Activated CD8-positive, alpha-beta memory T cell treated with anti-CD3 and anti-CD28 coated beads, Interleukin-2, amount 10 ng/mL, durations not matched to agents 7 days and 5 days (primary cell): Measurements from ENCODE around the gene IGF2BP1. TPM values are rescaled to one million over a fixed set of nuclear protein-coding genes. Genes with fewer than 3 reads are reported as not detected.
A peak's percentile ranks its signal among the peaks of the same experiment; 100 is the strongest.
"Not testable (repeated sequence)": the region's sequence is repeated elsewhere in the genome, so short reads cannot be mapped to it uniquely, and the experiment has no call there.

Source experiments
- ATAC-seq: fragments of 150-1000 bp; cut with Tn5 transposase; one replicate; pipeline ENCODE4 v1.10.0; 2021; ENCODE audit warnings: moderate library complexity
- CTCF ChIA-PET: fragments of 350-600 bp; sonication (Branson Sonifier 250); formaldehyde crosslinking; loops from one replicate; lab custom pipeline; 2021; ENCODE audit warnings: antibody characterized with exemption; lab: Charles Lee
- DNase-seq: peaks from one replicate; pipeline ENCODE4 v3.0.0-alpha.2; 2020
- H3K27ac Mint-ChIP-seq: one replicate; pipeline ENCODE4 v1.8.0; 2021; ENCODE audit warnings: mild to moderate bottlenecking, mixed read lengths
- H3K27me3 Mint-ChIP-seq: one replicate; pipeline ENCODE4 v1.8.0; 2021; ENCODE audit warnings: mixed read lengths
- H3K36me3 Mint-ChIP-seq: one replicate; pipeline ENCODE4 v1.8.0; 2021; ENCODE audit warnings: mild to moderate bottlenecking, mixed read lengths
- H3K4me1 Mint-ChIP-seq: one replicate; pipeline ENCODE4 v1.8.0; 2021; ENCODE audit warnings: mixed read lengths
- H3K4me3 Mint-ChIP-seq: one replicate; pipeline ENCODE4 v1.8.0; 2021; ENCODE audit warnings: mild to moderate bottlenecking, moderate library complexity, mixed read lengths
- H3K9me3 Mint-ChIP-seq: one replicate; pipeline ENCODE4 v1.8.0; 2022; ENCODE audit warnings: low read depth, mixed read lengths
- total RNA-seq, 2 experiments: library from RNA; stranded (reverse); gene quantifications; one replicate each; pipeline ENCODE4 v1.2.3, GENCODE V29; 2021

Gene IGF2BP1
- total RNA-seq, 2 experiments from 2014 or later: not detected

DNA sequence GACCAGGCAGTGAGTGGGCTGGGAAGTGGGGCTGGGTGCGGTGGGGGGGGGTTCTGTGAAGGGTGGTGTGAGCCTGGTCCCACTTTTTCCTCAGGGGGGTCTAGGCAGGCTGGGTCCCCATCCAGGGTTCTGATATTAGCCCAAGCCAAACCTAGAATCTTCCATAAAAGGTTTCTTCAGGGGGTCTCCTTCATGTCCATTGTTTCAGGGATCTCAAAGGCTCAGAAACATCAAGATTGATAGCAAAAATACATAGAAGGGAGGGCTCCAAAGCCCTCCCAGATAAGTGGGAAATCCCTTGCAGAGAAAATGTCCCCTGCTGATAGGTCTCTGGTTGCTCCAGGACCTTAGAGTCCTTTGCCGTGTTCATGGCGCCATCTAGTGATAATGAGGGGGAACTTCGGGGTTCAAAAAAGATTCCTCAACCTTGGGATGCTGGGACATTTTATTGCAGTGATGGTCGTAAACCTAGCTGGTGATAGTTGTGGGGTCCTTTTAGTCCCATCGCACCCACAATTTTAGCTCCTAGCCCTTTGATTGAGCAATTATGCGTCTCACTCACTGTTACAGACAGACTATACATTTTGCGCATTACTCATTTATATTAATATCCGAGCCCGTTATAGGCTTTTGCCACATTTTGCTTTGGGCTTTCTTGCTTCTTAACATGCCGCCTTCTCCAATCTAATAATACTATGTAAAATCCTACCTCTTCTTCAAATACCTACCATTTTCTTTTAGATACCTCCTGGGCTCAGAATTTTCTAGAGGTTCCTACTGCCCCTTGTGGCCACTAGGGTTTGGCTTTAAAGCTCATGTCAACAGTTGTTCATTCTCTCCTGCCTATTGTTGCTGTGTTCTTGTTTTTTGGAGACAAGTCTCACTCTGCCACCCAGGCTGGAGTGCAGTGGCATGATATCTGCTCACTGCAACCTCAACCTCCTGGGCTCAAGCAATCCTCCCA is 35.1 kb downstream of the IGF2BP1 start:
- no peaks in the 10 kb centered on the region for H3K27me3 Mint-ChIP-seq
- CTCF ChIA-PET: interaction anchor here (0.6 to 4.4 kb wide), 60 partner anchors 8 to 414 kb away, joined by 3 to 26 read pairs (median 4); partner anchors contain the start of genes ATP5MC1, IGF2BP1, PRAC1 and PRAC2
- no peaks in the 10 kb centered on the region for H3K36me3 Mint-ChIP-seq
- H3K4me1 Mint-ChIP-seq: peaks cover 6% of the 10 kb centered on the region
- H3K27ac Mint-ChIP-seq: no peak overlapping the region
- H3K9me3 Mint-ChIP-seq: no peaks in the 10 kb centered on the region
- H3K4me3 Mint-ChIP-seq: no peak overlapping the region
- DNase-seq (peak; percentile 65), ATAC-seq (peak; percentile 79)

DNA sequence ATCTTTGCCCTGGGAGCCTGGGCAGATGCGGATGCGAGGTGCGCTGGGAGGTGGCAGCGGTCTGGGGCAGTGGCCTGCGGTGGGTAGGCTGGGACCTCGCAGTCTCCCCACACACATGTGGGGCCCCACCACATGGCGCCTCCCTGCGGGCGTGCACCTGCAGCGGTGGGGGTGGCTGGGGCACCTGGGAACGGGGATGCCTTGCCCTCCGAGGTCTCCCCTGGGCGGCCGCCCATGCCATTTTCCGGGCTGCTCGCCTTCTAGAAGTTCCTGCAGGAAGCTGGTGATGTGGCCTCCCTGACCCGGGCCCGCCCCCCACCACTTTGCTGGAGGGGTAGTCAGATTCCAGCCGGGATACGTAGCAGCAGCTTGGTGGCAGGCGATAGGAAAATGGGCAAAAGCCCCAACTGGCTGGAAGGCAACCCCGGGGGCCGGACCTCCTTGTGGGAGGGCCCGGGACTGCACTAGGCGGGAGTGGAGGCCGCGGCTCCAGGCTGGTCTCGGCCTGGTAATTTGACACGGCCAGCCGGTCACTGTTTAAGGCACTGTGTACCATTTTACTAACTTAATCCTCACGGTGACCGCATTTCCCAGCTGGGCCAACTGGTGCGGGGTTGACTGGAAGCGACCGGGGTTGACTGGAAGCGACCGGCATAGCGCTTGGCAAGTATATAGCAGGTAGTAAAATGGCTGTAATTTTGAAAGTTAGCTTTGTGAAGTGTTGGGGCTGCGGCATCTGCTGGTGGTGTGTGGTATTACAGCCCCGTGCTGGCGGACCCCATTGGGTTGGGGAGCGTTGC is 38.5 kb downstream of the IGF2BP1 start:
- Mint-ChIP-seq H3K27me3 (peaks cover 4% of the 10 kb centered on the region), H3K4me3 (no peak overlapping the region), H3K27ac (no peak overlapping the region), H3K9me3 (no peaks in the 10 kb centered on the region), H3K4me1 (peaks cover 6% of the 10 kb centered on the region), H3K36me3 (no peaks in the 10 kb centered on the region)
- DNase-seq: peak; percentile 54
- CTCF ChIA-PET: interaction anchor here (0.6 to 4.4 kb wide), 19 partner anchors 9 to 360 kb away, joined by 3 to 26 read pairs (median 4); partner anchors contain the start of gene ATP5MC1
- ATAC-seq: peak; percentile 58

DNA sequence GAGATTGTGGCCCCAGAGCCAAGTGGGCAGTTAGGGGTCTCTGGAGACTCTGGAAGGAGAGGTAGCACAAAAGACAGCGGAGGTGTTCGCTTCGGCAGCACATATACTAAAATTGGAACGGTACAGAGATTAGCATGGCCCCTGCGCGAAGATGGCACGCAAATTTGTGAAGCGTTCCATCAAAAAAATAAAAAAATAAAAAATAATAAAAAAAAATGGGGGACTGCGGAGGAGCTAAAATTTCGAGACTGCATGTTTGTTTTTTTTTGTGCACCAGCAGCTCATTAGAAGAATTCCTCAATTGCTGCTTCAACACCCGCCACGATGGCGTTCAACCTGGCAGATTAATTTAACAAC is 39.1 kb downstream of the IGF2BP1 start:
- Mint-ChIP-seq H3K27ac (no peak overlapping the region), H3K9me3 (no peaks in the 10 kb centered on the region)
- no peak for DNase-seq

DNA sequence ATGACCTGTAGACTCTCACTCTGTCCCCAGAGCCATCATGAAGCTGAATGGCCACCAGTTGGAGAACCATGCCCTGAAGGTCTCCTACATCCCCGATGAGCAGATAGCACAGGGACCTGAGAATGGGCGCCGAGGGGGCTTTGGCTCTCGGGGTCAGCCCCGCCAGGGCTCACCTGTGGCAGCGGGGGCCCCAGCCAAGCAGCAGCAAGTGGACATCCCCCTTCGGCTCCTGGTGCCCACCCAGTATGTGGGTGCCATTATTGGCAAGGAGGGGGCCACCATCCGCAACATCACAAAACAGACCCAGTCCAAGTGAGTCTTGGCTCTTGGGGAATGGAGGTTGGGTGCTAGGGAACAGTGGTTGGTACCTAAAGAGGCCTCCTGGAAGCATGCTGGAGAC is 41.0 kb downstream of the IGF2BP1 start:
- no peak overlapping the region for H3K4me3 Mint-ChIP-seq
- no peaks in the 10 kb centered on the region for H3K36me3 Mint-ChIP-seq
- ATAC-seq: no peak

More for the DNA sequence above, 39.1 kb downstream of the IGF2BP1 start:
- CTCF ChIA-PET: interaction anchor here (0.6 to 2.5 kb wide), 16 partner anchors 8 to 360 kb away, joined by 3 to 14 read pairs (median 4); partner anchors contain the start of gene ATP5MC1
- Mint-ChIP-seq H3K27me3 (peaks cover 4% of the 10 kb centered on the region), H3K36me3 (no peaks in the 10 kb centered on the region), H3K4me3 (no peak overlapping the region), H3K4me1 (peaks cover 6% of the 10 kb centered on the region)
- no peak for ATAC-seq

GRCh38 chr17:49038544-49038943 is 41.4 kb downstream of the IGF2BP1 start:
- H3K9me3 Mint-ChIP-seq: no peaks in the 10 kb centered on the region
- no peak for DNase-seq
- no peak overlapping the region for H3K27ac Mint-ChIP-seq
- H3K27me3 Mint-ChIP-seq: peaks cover 4% of the 10 kb centered on the region
- CTCF ChIA-PET: no interaction called here
- no peaks in the 10 kb centered on the region for H3K4me1 Mint-ChIP-seq
- no peaks in the 10 kb centered on the region for H3K36me3 Mint-ChIP-seq
- H3K4me3 Mint-ChIP-seq: no peak overlapping the region
- no peak for ATAC-seq

More for the DNA sequence above, 41.0 kb downstream of the IGF2BP1 start:
- no peaks in the 10 kb centered on the region for H3K4me1 Mint-ChIP-seq
- peaks cover 4% of the 10 kb centered on the region for H3K27me3 Mint-ChIP-seq
- CTCF ChIA-PET: no interaction called here
- no peaks in the 10 kb centered on the region for H3K9me3 Mint-ChIP-seq
- DNase-seq: no peak
- no peak overlapping the region for H3K27ac Mint-ChIP-seq

DNA sequence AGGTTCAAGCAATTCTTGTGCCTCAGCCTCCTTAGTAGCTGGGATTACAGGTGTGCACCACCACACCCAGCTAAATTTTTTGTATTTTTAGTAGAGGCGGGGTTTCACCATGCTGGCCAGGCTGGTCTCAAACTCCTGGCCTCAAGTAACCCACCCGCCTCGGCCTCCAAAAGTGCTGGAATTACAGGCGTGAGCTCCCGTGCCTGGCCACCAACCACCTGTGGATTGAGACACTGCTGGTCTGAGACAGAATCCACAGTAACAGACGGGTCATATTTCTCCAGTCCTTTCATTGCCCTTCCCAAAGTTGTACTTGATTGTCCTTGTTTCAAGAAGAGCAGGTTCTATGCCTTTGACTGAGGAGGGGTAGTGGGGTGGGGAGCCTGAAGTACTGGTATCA is 42.3 kb downstream of the IGF2BP1 start:
- not testable (repeated sequence) for H3K4me3 Mint-ChIP-seq, DNase-seq, H3K4me1 Mint-ChIP-seq, ATAC-seq, H3K27ac Mint-ChIP-seq, H3K9me3 Mint-ChIP-seq, H3K36me3 Mint-ChIP-seq, H3K27me3 Mint-ChIP-seq
- CTCF ChIA-PET: interaction anchor here (0.7 to 1.6 kb wide), 4 partner anchors 8 to 361 kb away, joined by 3 to 8 read pairs (median 4); no protein-coding TSS in a partner anchor

- CTCF ChIA-PET: interaction anchor here (1.0 to 1.6 kb wide), 2 partner anchors 9 to 10 kb away, joined by 4 to 8 read pairs; no protein-coding TSS in a partner anchor
- Mint-ChIP-seq H3K4me3 (no peak overlapping the region), H3K27me3 (peaks cover 14% of the 10 kb centered on the region), H3K36me3 (no peaks in the 10 kb centered on the region), H3K9me3 (no peaks in the 10 kb centered on the region), H3K27ac (no peak overlapping the region), H3K4me1 (no peaks in the 10 kb centered on the region)
- no peak for DNase-seq
- ATAC-seq: no peak
Measured at GRCh38 chr17:49041527-49041926, 44.3 kb downstream of the IGF2BP1 start.

GRCh38 chr17:49045376-49045775 is 48.2 kb downstream of the IGF2BP1 start:
- Mint-ChIP-seq H3K27me3 (peaks cover 16% of the 10 kb centered on the region), H3K4me3 (no peak overlapping the region), H3K9me3 (no peaks in the 10 kb centered on the region), H3K27ac (no peak overlapping the region), H3K36me3 (no peaks in the 10 kb centered on the region), H3K4me1 (no peaks in the 10 kb centered on the region)
- no peak for DNase-seq
- no peak for ATAC-seq
- CTCF ChIA-PET: interaction anchor here (0.6 to 2.3 kb wide), 6 partner anchors 10 to 1015 kb away, joined by 3 to 11 read pairs (median 3); no protein-coding TSS in a partner anchor

DNA sequence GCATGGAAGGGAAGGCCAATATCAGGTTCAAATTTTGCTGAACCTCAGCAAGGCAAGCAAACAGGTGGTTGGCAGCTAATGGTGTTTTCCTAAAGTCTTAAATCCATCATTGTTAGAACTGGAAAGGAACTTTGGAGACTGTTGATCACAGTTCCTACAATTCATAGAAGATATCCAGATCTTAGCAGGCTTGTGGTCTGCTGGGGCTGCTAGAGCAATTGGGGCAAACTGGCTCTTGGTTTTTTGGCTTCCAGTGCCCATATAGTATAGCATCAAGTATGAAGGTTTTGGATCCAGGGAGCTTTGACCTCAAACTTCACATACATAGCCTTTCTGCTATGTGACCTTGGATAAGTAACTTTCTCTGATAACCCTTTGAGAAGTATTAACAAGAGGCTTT is 49.7 kb downstream of the IGF2BP1 start:
- Mint-ChIP-seq H3K27me3 (peaks cover 16% of the 10 kb centered on the region), H3K27ac (no peak overlapping the region), H3K36me3 (no peaks in the 10 kb centered on the region), H3K4me1 (no peaks in the 10 kb centered on the region), H3K4me3 (no peak overlapping the region), H3K9me3 (no peaks in the 10 kb centered on the region)
- DNase-seq (no peak), ATAC-seq (no peak)
- CTCF ChIA-PET: interaction anchor here (1.0 to 2.3 kb wide), 3 partner anchors 11 to 14 kb away, joined by 3 to 11 read pairs (median 7); no protein-coding TSS in a partner anchor

DNA sequence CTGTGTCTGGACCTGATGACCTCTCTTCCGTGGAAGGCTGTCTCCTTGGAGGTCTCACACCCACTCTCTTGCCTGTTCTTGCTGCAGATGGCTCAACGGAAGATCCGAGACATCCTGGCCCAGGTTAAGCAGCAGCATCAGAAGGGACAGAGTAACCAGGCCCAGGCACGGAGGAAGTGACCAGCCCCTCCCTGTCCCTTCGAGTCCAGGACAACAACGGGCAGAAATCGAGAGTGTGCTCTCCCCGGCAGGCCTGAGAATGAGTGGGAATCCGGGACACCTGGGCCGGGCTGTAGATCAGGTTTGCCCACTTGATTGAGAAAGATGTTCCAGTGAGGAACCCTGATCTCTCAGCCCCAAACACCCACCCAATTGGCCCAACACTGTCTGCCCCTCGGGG is 52.1 kb downstream of the IGF2BP1 start:
- ATAC-seq: no peak
- Mint-ChIP-seq H3K9me3 (no peaks in the 10 kb centered on the region), H3K4me1 (no peaks in the 10 kb centered on the region), H3K4me3 (no peak overlapping the region), H3K27ac (no peak overlapping the region), H3K27me3 (peaks cover 13% of the 10 kb centered on the region), H3K36me3 (no peaks in the 10 kb centered on the region)
- DNase-seq: no peak
- CTCF ChIA-PET: interaction anchor here (0.6 kb wide), 1 partner anchor 10 kb away, joined by 3 read pairs; no protein-coding TSS in a partner anchor

- Mint-ChIP-seq H3K4me1 (peaks cover 2% of the 10 kb centered on the region), H3K27ac (no peak overlapping the region), H3K4me3 (no peak overlapping the region), H3K36me3 (no peaks in the 10 kb centered on the region), H3K27me3 (peaks cover 11% of the 10 kb centered on the region), H3K9me3 (no peaks in the 10 kb centered on the region)
- CTCF ChIA-PET: no interaction called here
- ATAC-seq (no peak), DNase-seq (no peak)
Measured at GRCh38 chr17:49050611-49051010, 53.4 kb downstream of the IGF2BP1 start.

DNA sequence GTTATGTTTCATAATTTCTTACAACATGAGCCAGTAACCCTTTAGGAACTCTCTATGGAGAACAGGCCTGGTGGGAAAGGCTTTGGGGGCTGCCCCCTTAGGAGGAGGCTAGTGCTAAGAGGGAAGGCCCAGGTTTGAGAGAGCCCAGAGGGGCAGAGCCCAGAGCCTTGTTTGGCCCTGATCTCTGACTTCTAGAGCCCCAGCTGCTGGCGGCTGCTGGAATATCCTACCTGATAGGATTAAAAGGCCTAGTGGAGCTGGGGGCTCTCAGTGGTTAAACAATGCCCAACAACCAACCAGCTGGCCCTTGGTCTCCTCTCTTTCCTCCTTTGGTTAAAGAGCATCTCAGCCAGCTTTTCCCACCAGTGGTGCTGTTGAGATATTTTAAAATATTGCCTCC is 54.1 kb downstream of the IGF2BP1 start:
- DNase-seq: no peak
- peaks cover 7% of the 10 kb centered on the region for H3K4me1 Mint-ChIP-seq
- no peak for ATAC-seq
- no peak overlapping the region for H3K4me3 Mint-ChIP-seq
- H3K27ac Mint-ChIP-seq: no peak overlapping the region
- H3K36me3 Mint-ChIP-seq: no peaks in the 10 kb centered on the region
- peaks cover 10% of the 10 kb centered on the region for H3K27me3 Mint-ChIP-seq
- CTCF ChIA-PET: no interaction called here
- H3K9me3 Mint-ChIP-seq: no peaks in the 10 kb centered on the region
